WTC11 (cell line): ENCODE data around the gene LY6G6F.

Source experiments
- CTCF ChIP-seq: fragments of 200-600 bp; IDR thresholded peaks from 2 replicates; pipeline ENCODE4 v1.8.0; 2022; ENCODE audit warnings: antibody characterized with exemption
- ESRRA ChIP-seq: sonication (generic); formaldehyde crosslinking; IDR thresholded peaks from 2 replicates; pipeline ENCODE4 v1.8.1; 2022; ENCODE audit warnings: mild to moderate bottlenecking, missing genetic modification reagents, borderline replicate concordance
- GABPB1 ChIP-seq: sonication (generic); formaldehyde crosslinking; IDR thresholded peaks from 2 replicates; pipeline ENCODE4 v1.8.1; 2023; ENCODE audit warnings: mild to moderate bottlenecking, missing genetic modification reagents
- JUN ChIP-seq: sonication (generic); formaldehyde crosslinking; IDR thresholded peaks from 2 replicates; pipeline ENCODE4 v1.8.0; 2023; ENCODE audit warnings: mild to moderate bottlenecking, missing genetic modification reagents
- TEAD1 ChIP-seq: sonication (generic); formaldehyde crosslinking; IDR thresholded peaks from 2 replicates; pipeline ENCODE4 v1.8.0; 2022; ENCODE audit warnings: mild to moderate bottlenecking, missing genetic modification reagents
- TEAD4 ChIP-seq: sonication (generic); formaldehyde crosslinking; IDR thresholded peaks from 2 replicates; pipeline ENCODE4 v1.8.0; 2022; ENCODE audit warnings: mild to moderate bottlenecking, missing genetic modification reagents
- TP53 ChIP-seq: sonication (generic); formaldehyde crosslinking; IDR thresholded peaks from 2 replicates; pipeline ENCODE4 v1.8.1; 2023; ENCODE audit warnings: mild to moderate bottlenecking, missing genetic modification reagents
- TF ChIP-seq, protein P1 (sequence below): sonication (generic); formaldehyde crosslinking; conservative IDR thresholded peaks from 2 replicates; pipeline ENCODE4 v1.8.1; 2022; ENCODE audit warnings: mild to moderate bottlenecking, missing genetic modification reagents

- TF ChIP-seq TP53 (CRISPR knock-in tag) (no peak), ESRRA (CRISPR knock-in tag) (no peak), TEAD4 (CRISPR knock-in tag) (no peak), TEAD1 (CRISPR knock-in tag) (no peak), CTCF (no peak), JUN (CRISPR knock-in tag) (no peak), GABPB1 (CRISPR knock-in tag) (no peak)
- TF ChIP-seq, protein P1, sequence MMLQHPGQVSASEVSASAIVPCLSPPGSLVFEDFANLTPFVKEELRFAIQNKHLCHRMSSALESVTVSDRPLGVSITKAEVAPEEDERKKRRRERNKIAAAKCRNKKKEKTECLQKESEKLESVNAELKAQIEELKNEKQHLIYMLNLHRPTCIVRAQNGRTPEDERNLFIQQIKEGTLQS (CRISPR knock-in tag) = no peak
Observed at GRCh38 chr6:31702405-31702818, 4.3 kb upstream of the LY6G6F start.
